ENCODE data around the gene CENPB. TPM values are rescaled to one million over a fixed set of nuclear protein-coding genes. Genes with fewer than 3 reads are reported as not detected.
"Not testable (repeated sequence)": the region's sequence is repeated elsewhere in the genome, so short reads cannot be mapped to it uniquely, and the experiment has no call there.

Gene CENPB, protein sequence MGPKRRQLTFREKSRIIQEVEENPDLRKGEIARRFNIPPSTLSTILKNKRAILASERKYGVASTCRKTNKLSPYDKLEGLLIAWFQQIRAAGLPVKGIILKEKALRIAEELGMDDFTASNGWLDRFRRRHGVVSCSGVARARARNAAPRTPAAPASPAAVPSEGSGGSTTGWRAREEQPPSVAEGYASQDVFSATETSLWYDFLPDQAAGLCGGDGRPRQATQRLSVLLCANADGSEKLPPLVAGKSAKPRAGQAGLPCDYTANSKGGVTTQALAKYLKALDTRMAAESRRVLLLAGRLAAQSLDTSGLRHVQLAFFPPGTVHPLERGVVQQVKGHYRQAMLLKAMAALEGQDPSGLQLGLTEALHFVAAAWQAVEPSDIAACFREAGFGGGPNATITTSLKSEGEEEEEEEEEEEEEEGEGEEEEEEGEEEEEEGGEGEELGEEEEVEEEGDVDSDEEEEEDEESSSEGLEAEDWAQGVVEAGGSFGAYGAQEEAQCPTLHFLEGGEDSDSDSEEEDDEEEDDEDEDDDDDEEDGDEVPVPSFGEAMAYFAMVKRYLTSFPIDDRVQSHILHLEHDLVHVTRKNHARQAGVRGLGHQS
- polyA plus RNA-seq (ENCODE audit: insufficient read length in 3 of 3): 10 to 100 TPM; 41.5 to 49.7 (median 48.4) TPM
- long read RNA-seq, donor 1, transcript CENPB-201 (1 exons, 2,840 nt): major isoform, 27 of 27 reads
- long read RNA-seq, donor 1, partial matches to known transcripts: 0 of 27 reads
- long read RNA-seq, donor 1, other reads (novel, unspliced or antisense): 0 of 27 reads
- long read RNA-seq, donor 2, transcript CENPB-201 (1 exons, 2,840 nt): major isoform, 35 of 35 reads
- long read RNA-seq, donor 2, partial matches to known transcripts: 0 of 35 reads
- long read RNA-seq, donor 2, other reads (novel, unspliced or antisense): 0 of 35 reads
- long read RNA-seq, donor 3, transcript CENPB-201 (1 exons, 2,840 nt): major isoform, 43 of 43 reads
- long read RNA-seq, donor 3, partial matches to known transcripts: 0 of 43 reads
- long read RNA-seq, donor 3, other reads (novel, unspliced or antisense): 0 of 43 reads
- long read RNA-seq, donor 4, transcript CENPB-201 (1 exons, 2,840 nt): major isoform, 37 of 37 reads
- long read RNA-seq, donor 4, partial matches to known transcripts: 0 of 37 reads
- long read RNA-seq, donor 4, other reads (novel, unspliced or antisense): 0 of 37 reads
- long read RNA-seq, donor 5, transcript CENPB-201 (1 exons, 2,840 nt): major isoform, 22 of 22 reads
- long read RNA-seq, donor 5, partial matches to known transcripts: 0 of 22 reads
- long read RNA-seq, donor 5, other reads (novel, unspliced or antisense): 0 of 22 reads
- long read RNA-seq, donor 6, transcript CENPB-201 (1 exons, 2,840 nt): major isoform, 36 of 36 reads
- long read RNA-seq, donor 6, partial matches to known transcripts: 0 of 36 reads
- long read RNA-seq, donor 6, other reads (novel, unspliced or antisense): 0 of 36 reads
- long read RNA-seq, donor 7, transcript CENPB-201 (1 exons, 2,840 nt): major isoform, 74 of 74 reads
- long read RNA-seq, donor 7, partial matches to known transcripts: 0 of 74 reads
- long read RNA-seq, donor 7, other reads (novel, unspliced or antisense): 0 of 74 reads
- long read RNA-seq, donor 8, transcript CENPB-201 (1 exons, 2,840 nt): major isoform, 35 of 35 reads
- long read RNA-seq, donor 8, partial matches to known transcripts: 0 of 35 reads
- long read RNA-seq, donor 8, other reads (novel, unspliced or antisense): 0 of 35 reads
- long read RNA-seq, donor 9, transcript CENPB-201 (1 exons, 2,840 nt): major isoform, 58 of 58 reads
- long read RNA-seq, donor 9, partial matches to known transcripts: 0 of 58 reads
- long read RNA-seq, donor 9, other reads (novel, unspliced or antisense): 0 of 58 reads
- long read RNA-seq, donor 10, transcript CENPB-201 (1 exons, 2,840 nt): major isoform, 48 of 48 reads
- long read RNA-seq, donor 10, partial matches to known transcripts: 0 of 48 reads
- long read RNA-seq, donor 10, other reads (novel, unspliced or antisense): 0 of 48 reads
- long read RNA-seq, donor 11, transcript CENPB-201 (1 exons, 2,840 nt): major isoform, 44 of 44 reads
- long read RNA-seq, donor 11, partial matches to known transcripts: 0 of 44 reads
- long read RNA-seq, donor 11, other reads (novel, unspliced or antisense): 0 of 44 reads
- long read RNA-seq, donor 12, transcript CENPB-201 (1 exons, 2,840 nt): major isoform, 49 of 49 reads
- long read RNA-seq, donor 12, partial matches to known transcripts: 0 of 49 reads
- long read RNA-seq, donor 12, other reads (novel, unspliced or antisense): 0 of 49 reads
- long read RNA-seq, donor 13, transcript CENPB-201 (1 exons, 2,840 nt): major isoform, 40 of 40 reads
- long read RNA-seq, donor 13, partial matches to known transcripts: 0 of 40 reads
- long read RNA-seq, donor 13, other reads (novel, unspliced or antisense): 0 of 40 reads
- long read RNA-seq, donor 14, transcript CENPB-201 (1 exons, 2,840 nt): major isoform, 91 of 91 reads
- long read RNA-seq, donor 14, partial matches to known transcripts: 0 of 91 reads
- long read RNA-seq, donor 14, other reads (novel, unspliced or antisense): 0 of 91 reads
- long read RNA-seq, donor 15, transcript CENPB-201 (1 exons, 2,840 nt): major isoform, 48 of 48 reads
- long read RNA-seq, donor 15, partial matches to known transcripts: 0 of 48 reads
- long read RNA-seq, donor 15, other reads (novel, unspliced or antisense): 0 of 48 reads
- long read RNA-seq, donor 16, transcript CENPB-201 (1 exons, 2,840 nt): major isoform, 35 of 35 reads
- long read RNA-seq, donor 16, partial matches to known transcripts: 0 of 35 reads
- long read RNA-seq, donor 16, other reads (novel, unspliced or antisense): 0 of 35 reads

DNA sequence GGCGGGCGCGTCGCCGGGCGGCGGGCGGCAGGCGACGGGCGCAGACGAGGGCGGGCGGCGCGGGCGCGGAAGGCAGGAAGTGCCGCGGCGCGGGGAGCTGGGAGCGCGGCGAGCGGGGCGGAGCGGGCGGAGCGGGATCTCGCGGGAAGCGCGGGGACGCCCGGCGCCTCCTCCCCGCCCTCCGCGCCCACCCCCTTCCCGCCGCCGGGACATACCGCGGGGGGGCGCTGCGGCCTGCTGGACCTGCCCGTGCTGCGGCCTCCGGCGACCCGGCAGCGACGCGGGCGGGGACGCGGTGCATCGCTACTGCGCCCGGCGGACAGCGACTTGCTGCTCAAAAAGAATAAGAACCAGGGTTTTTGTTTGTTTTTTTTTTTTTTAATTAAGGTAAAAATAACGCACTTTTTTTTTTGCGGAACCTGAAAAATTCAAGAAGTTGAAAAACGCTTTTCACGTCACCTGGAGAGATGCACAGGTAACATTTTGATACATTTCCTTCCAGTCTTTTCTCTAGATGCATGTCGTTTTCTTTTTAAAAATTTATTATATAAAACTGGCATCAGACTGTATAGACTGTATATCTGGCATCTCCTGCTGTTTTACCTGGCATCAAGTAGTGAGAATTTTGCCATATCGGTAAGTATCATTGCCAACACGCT, at the start of gene CENPB:
TSS of gene CENPB (minus strand) at position 76 of the 659 bp plus-strand sequence. CDS start 257 bp downstream, outside the sequence.
- peak; percentile 90 for DNase-seq

GRCh38 chr20:3836132-3836531, 49.6 kb upstream of the CENPB start:
- DNase-seq: no peak

GRCh38 chr20:3829891-3830290, 43.4 kb upstream of the CENPB start:
- not testable (repeated sequence) for DNase-seq

DNA sequence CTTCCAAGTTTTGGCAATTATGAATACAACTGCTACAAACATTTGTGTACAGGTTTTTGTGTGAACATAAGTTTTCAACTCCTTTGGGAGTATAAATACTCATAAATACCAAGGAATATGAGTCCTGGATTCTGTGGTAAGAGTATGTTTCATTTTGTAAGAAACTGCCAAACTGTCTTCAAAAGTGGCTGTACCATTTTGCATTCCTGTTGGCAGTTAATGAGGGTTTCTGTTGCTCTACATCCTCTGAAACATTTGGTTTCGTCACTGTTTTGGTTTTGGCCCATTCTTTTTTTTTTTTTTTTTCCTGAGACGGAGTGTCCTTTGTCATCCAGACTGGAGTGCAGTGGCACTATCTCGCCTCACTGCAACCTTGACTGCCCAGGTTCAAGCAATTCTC, 42.3 kb upstream of the CENPB start:
- no peak for DNase-seq

GRCh38 chr20:3826420-3826819, 39.9 kb upstream of the CENPB start:
- DNase-seq: no peak

GRCh38 chr20:3825526-3825925, 39.0 kb upstream of the CENPB start:
- DNase-seq: no peak

DNA sequence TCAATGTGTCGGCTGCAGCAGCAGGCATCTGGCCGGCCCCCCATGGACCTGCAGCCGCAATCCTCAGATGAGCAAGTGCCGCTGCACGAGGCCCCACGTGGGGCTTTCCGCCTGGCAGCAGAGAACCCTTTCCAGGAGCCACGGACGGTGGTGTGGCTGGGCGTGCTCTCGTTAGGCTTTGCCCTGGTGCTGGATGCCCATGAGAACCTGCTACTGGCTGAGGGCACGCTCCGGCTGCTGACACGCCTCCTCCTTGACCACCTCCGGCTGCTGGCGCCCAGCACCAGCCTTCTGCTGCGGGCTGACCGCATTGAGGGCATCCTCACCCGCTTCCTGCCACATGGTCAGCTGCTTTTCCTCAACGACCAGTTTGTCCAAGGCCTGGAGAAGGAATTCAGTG, 37.3 kb upstream of the CENPB start:
- DNase-seq: no peak

GRCh38 chr20:3821996-3822395, 35.5 kb upstream of the CENPB start:
- DNase-seq: no peak

GRCh38 chr20:3820901-3821727, 34.6 kb upstream of the CENPB start:
- DNase-seq: no peak

GRCh38 chr20:3820048-3820900, 33.7 kb upstream of the CENPB start, which contains the start of gene AP5S1:
Gene AP5S1 (plus strand): TSS chr20:3820547. CDS start chr20:3822118, 1,571 bp downstream.
- DNase-seq: peak; percentile 96

DNA sequence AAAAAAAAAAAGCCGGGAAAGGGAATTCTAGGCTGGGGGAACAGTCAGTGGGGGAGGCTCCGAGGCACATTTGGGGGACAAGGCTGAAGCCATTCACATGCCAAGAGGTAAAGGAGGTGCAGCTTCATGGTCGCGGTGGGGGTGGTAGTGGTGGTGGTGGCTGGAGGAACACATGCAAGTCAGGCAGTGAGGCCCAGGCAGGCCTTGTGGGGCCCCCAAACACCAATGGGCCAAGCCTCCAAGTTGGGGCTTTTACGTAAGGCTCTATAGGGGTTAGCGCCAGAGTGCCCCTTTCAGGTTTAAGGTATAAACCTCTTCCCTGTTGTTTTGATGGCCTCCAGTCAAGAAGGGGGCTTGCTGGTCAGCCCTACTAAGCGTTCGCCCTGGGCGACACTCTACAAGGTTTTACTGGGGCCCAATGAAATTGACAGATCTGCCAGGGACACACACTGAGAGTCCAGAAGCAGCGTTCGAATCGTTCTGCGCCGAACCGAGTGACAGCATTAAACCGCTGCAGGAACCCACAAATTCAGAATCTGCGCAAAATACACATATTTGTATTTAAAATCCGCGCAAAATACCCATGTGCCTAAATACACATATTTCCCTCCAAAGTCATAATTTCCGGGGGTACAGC, 33.0 kb upstream of the CENPB start:
- no peak for DNase-seq

- DNase-seq: peak; percentile 61
Measured at GRCh38 chr20:3818155-3819151, 31.9 kb upstream of the CENPB start.

DNA sequence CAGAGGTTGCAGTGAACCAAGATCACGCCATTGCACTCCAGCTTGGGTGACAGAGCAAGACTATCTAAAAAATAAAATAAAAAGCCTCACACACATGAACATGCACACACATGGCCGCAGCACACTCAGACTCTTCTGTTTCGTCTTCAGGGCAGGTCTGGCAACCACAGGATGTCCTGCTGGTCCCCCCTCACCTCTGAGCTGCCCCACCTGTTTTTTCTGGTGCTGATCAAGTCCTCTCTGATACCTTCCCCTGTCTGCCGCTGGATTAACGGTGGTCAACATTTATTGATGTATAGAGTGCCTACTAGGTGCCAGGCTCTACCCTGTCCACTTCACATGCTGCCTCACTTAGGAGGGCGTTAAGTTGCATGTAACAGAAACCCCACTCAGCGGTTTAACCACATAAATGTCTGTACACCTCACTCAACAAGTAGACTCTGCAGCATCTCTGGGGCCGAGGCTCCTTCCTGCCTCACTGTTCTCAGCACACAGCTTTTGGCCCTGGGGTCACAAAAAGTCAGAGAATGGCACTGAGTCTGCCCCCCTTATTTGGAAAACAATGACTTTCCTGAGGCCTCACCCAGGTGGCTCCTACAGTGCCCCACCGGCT, 29.3 kb upstream of the CENPB start:
- DNase-seq: no peak
